ENCODE data around the gene EMILIN2. TPM values are rescaled to one million over a fixed set of nuclear protein-coding genes. Genes with fewer than 3 reads are reported as not detected.

The EMILIN2 gene
- total and polyA plus RNA-seq, 2 of the 8 experiments (the other 6 are each of a cell fraction or from before 2014, with no cell fraction given) = 6.0 to 7.5 TPM

- TF ChIP-seq CHD7 (IDR thresholded peaks at IDR 0.05; ENCODE audit: insufficient replicate concordance, low read length) (no peak), CREB1 (IDR thresholded peaks at IDR 0.05) (no peak), CBX8 (IDR thresholded peaks at IDR 0.05; ENCODE audit: borderline replicate concordance, low read depth, low read length) (no peak)
Measured at GRCh38 chr18:2921778-2922177, 75.0 kb downstream of the EMILIN2 start (continued).
